Dedifferentiated amniotic fluid mesenchymal stem cell (primary cell): ENCODE results near the gene SMPDL3A.

ENCODE experiments used
- DNase-seq: peaks from one replicate; pipeline ENCODE4 v3.0.0-alpha.2; 2016; ENCODE audit errors: extremely low spot score

Gene SMPDL3A

DNA sequence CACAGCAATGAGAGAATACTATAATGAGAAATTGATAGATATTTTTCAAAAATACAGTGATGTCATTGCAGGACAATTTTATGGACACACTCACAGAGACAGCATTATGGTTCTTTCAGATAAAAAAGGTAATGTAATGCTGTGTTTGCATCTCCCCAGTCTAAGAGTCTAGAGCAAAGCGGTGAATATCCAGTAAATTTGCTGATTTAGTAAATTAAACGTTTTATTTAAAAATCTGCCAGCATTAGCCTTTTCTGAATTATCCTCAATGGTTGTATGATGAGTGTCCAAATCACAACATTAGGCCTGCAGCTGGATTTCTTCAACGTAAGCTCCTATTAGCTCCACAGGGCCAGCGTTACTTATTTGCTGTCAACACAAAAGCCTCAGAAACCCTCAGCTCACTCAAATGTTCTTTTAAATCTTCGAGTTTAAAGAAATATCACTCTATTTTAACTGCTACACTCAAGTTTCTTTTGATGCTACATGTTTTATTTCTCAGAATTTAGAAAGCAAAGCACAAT lies 16.0 kb downstream of the SMPDL3A start:
- DNase-seq = no peak

DNA sequence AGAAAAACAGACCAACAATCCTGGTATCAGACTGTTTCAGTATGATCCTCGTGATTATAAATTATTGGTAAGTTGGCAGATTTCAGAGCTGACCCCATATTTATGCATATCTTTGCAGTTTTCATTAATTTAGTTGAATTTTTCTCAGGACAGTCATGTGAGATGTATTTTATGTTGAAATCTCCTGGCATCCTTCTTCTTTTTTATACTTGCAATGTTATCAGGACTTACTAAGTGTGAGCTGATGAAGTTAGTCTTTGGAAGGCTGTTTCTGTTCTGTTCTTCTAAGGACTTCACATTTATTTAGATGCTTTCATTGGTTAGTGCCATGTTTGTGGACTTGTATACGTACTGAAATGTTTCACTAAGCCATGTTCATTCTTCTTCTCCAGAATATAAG lies 17.2 kb downstream of the SMPDL3A start:
- no peak for DNase-seq

- no peak for DNase-seq
Observed at GRCh38 chr6:122808121-122808885, 19.2 kb downstream of the SMPDL3A start.

DNA sequence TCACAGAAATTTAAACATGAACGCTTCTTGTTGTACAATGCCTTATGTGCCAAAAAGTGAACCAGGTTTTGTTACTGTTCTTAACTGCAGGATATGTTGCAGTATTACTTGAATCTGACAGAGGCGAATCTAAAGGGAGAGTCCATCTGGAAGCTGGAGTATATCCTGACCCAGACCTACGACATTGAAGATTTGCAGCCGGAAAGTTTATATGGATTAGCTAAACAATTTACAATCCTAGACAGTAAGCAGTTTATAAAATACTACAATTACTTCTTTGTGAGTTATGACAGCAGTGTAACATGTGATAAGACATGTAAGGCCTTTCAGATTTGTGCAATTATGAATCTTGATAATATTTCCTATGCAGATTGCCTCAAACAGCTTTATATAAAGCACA lies 19.9 kb downstream of the SMPDL3A start:
- no peak for DNase-seq

- no peak for DNase-seq
Observed at GRCh38 chr6:122809691-122810090, 20.6 kb downstream of the SMPDL3A start.

- no peak for DNase-seq
Observed at GRCh38 chr6:122810189-122810588, 21.1 kb downstream of the SMPDL3A start.

- DNase-seq = no peak
Observed at GRCh38 chr6:122817358-122817757, 28.3 kb downstream of the SMPDL3A start.

GRCh38 chr6:122817766-122818165 lies 28.7 kb downstream of the SMPDL3A start:
- no peak for DNase-seq

DNA sequence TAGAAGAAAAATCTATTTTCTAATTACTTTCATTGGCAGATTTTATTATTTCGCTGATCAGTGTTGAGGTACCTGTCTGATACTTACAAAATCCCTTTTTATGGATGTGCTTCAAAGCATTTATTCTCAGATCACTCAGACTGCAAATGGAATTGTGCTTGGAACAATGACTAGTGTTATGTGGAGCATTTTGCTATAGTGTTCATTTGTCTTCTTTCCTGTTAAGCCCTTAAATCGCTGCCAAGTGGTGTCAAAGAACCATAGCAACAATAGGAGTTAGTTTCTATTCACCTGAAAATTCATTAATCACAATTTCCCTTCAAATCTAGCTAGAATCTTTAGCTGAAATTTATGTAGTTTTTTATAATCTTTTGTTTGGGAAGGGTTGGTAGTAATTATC lies 29.8 kb downstream of the SMPDL3A start:
- DNase-seq = no peak

GRCh38 chr6:122821095-122821494 lies 32.0 kb downstream of the SMPDL3A start:
- DNase-seq = no peak

DNA sequence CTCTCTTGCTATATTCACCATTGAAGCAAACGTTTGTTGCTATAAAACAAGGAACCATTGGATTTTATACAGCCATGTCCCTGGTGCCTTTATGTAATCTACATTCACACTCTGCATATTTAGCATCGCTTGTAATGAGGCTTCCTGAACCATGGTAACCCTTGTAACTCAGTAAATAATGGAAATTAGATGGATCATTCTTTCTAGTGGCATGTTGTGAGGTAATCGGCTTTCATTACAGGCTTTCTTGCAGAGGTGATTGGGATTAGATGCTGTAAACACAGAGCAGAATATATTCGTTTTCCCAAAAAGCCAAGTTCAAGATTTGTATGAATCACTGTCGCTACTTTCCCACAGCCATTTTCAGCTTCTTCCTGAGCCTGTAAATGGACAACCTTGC lies 36.1 kb downstream of the SMPDL3A start:
- DNase-seq = no peak

DNA sequence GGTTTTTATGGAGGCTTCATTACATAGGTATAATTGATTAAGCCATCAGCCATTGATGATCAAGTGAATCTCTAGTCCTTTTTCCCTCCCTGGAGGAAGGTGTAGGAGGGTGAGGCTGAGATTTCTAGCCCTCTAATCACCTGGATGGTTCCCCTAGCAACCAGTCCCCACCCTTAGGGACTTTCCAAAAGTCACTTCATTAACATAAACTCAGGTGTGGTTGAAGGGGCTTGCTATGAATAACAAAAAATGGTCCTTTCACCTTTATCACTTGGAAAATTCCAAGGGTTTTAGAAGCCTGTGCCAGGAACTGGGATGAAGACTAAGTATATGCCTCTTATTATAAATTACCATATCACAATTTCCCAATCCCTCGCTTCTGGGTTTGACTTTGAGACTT lies 40.4 kb downstream of the SMPDL3A start:
- no peak for DNase-seq

DNA sequence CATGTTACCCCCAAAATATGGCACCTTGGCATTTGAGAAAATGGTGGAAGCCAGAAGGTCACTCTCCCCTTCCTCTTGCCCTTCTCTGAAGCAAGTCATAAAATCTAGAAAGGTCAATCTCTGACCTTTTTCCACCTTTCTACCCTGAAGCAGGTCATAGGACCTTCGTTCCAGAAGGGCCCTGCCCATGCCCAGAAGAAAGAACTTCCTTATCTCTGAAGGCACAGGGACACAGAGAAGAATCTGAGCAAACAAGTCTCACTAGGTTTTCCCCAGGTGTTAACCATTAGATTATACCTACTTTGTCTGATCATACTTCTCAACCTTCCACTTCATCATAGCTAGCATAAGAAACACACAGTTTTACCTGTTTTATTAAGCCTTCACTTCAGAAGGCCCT lies 42.5 kb downstream of the SMPDL3A start:
- DNase-seq = no peak

GRCh38 chr6:122832459-122832858 lies 43.4 kb downstream of the SMPDL3A start:
- no peak for DNase-seq

- no peak for DNase-seq
Observed at GRCh38 chr6:122833021-122833491, 44.0 kb downstream of the SMPDL3A start.

GRCh38 chr6:122838060-122838780 lies 49.2 kb downstream of the SMPDL3A start:
- no peak for DNase-seq

DNA sequence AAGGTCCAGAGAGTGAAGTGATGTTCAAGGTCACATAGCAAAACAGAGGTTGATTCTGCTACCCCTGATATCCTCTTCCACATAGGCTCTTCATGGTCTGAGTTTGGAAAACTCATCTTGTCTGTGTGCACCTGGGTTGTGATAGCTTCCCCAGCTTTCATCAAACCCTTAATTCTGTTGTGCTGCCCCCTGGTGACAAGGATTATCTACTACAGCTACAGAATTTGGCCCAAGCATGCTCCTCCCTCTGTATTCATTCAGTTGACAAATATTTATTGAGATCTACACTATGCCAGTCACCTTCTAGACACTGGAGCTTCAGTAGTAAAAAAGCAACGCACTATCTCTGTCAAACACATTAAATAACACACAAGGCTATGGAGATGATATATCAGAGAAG lies 50.4 kb downstream of the SMPDL3A start:
- DNase-seq = peak; percentile 50

DNA sequence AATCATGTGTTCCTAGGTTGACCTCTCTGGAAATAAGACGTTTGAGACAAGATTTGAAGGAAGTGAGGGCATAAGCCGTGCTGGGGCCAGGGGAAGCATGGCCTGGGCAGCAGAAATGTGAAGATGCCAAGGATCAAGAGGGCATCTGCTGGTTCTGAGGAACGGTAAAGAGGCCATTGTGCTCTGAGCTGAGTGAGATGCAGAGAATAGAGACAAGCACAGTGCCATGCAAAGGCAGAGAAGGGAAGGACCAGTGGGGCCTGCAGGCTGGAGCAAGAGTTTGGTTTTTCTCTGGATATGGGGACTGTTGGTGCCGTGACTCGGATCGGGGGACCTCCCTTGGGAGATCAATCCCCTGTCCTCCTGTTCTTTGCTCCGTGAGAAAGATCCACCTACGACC lies 50.8 kb downstream of the SMPDL3A start:
- no peak for DNase-seq

DNA sequence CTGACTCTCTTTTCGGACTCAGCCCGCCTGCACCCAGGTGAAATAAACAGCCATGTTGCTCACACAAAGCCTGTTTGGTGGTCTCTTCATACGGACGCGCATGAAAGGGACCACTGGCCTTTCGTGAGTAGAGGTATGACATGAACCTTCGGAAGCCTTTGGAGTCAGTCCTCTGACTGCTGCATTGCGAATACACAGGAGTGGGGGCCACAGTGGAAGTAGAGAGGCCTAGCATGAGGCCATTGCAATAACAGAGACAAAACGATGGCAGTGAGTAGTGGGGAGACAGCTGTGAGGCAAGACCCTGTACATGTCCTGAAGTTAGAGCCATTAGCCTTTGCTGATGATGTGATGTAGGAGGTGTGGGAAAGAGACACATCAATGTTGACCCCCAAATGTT lies 56.4 kb downstream of the SMPDL3A start:
- DNase-seq = no peak

- DNase-seq = peak; percentile 41
Observed at GRCh38 chr6:122845916-122846612, 57.0 kb downstream of the SMPDL3A start.

DNA sequence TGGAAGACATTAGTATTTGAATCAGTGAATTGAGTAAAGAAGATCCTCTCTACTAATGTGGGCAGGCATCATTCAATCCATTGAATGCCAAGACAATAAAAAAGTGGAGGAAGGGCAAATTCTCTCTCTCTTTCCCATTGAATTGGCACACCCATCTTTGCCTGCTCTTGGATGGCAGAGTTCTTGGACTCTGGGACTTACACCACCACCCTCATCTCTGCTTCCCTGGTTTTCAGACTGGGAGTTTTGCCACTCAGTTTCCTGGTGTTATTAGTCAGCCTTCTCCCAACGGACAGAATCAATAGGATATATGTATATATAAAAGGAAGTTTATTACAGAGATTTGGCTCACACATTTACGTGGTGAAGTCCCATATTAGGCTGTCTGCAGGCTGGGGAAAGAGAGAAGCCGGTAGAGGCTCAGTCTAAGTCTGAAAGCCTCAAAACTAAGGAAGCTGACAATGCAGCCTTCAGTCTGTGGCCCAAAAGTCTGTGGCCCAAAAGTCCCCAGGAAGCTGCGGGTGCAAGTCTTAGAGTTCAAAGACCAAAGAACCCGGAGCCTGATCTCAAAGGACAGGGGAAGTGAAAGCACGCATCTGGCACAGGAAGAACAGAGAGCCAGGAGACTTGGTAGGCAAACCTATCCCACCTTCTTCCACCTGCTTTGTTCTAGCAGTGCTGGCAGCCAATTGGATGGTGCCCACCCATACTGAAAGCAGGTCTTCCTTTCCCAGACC lies 64.4 kb downstream of the SMPDL3A start:
- no peak for DNase-seq
